ENCODE measurements around the gene KCNJ12. TPM values are rescaled to one million over a fixed set of nuclear protein-coding genes. Genes with fewer than 3 reads are reported as not detected.
"Not testable (repeated sequence)": the region's sequence is repeated elsewhere in the genome, so short reads cannot be mapped to it uniquely, and the experiment has no call there.

KCNJ12 gene
- total RNA-seq, 1 donor from 2014 or later, result 0.56 TPM

- not testable (repeated sequence) for H4K20me1 ChIP-seq (ENCODE audit: low read depth); H3K27me3 Mint-ChIP-seq (ENCODE audit: insufficient read depth, low read depth); H3K9me3 Mint-ChIP-seq; H3K4me3 ChIP-seq; H3K36me3 ChIP-seq; H3K27me3 ChIP-seq; H3K36me3 Mint-ChIP-seq; H2AFZ ChIP-seq (replicated peaks); H3K4me1 Mint-ChIP-seq; H3K9me3 ChIP-seq (ENCODE audit: low read depth); H3K4me2 ChIP-seq; H3K4me3 Mint-ChIP-seq; H3K27ac Mint-ChIP-seq; H3F3A ChIP-seq (ENCODE audit: low read depth); H3K4me1 ChIP-seq; H3K27ac ChIP-seq; DNase-seq (ENCODE audit: low spot score); H3K9ac ChIP-seq; H3K79me2 ChIP-seq (ENCODE audit: low read depth)
These were observed 52.7 kb downstream of the KCNJ12 start for GRCh38 chr17:21428752-21429424.

- not testable (repeated sequence) for H3K4me1 Mint-ChIP-seq; H3K4me1 ChIP-seq; H3F3A ChIP-seq (ENCODE audit: low read depth); H3K27ac Mint-ChIP-seq; H3K36me3 ChIP-seq; H3K79me2 ChIP-seq (ENCODE audit: low read depth); DNase-seq (ENCODE audit: low spot score); H3K9me3 ChIP-seq (ENCODE audit: low read depth); H4K20me1 ChIP-seq (ENCODE audit: low read depth); H3K4me3 Mint-ChIP-seq; H3K9me3 Mint-ChIP-seq; H3K27me3 Mint-ChIP-seq (ENCODE audit: insufficient read depth, low read depth); H3K9ac ChIP-seq; H3K27ac ChIP-seq; H2AFZ ChIP-seq (replicated peaks); H3K36me3 Mint-ChIP-seq; H3K4me3 ChIP-seq; H3K4me2 ChIP-seq
- H3K27me3 ChIP-seq, result peaks cover 12% of the 10 kb centered on the region
These were observed 53.9 kb downstream of the KCNJ12 start for GRCh38 chr17:21429921-21430628.

GRCh38 chr17:21433971-21434370, 57.8 kb downstream of the KCNJ12 start:
- H3K4me2 ChIP-seq; H2AFZ ChIP-seq (replicated peaks); H3F3A ChIP-seq (ENCODE audit: low read depth); H3K9ac ChIP-seq; H3K4me3 ChIP-seq; H3K4me1 ChIP-seq; H3K79me2 ChIP-seq (ENCODE audit: low read depth); H3K9me3 ChIP-seq (ENCODE audit: low read depth); H3K27ac ChIP-seq; H3K9me3 Mint-ChIP-seq; H3K27me3 Mint-ChIP-seq (ENCODE audit: insufficient read depth, low read depth); H3K36me3 Mint-ChIP-seq; H3K36me3 ChIP-seq; H4K20me1 ChIP-seq (ENCODE audit: low read depth); H3K4me3 Mint-ChIP-seq; DNase-seq (ENCODE audit: low spot score); H3K27ac Mint-ChIP-seq: not testable (repeated sequence)
- peaks cover 24% of the 10 kb centered on the region for H3K27me3 ChIP-seq
- H3K4me1 Mint-ChIP-seq, result peaks cover 14% of the 10 kb centered on the region

- H3K9me3 ChIP-seq (ENCODE audit: low read depth); H3K79me2 ChIP-seq (ENCODE audit: low read depth); H3K36me3 ChIP-seq; H3F3A ChIP-seq (ENCODE audit: low read depth); H2AFZ ChIP-seq (replicated peaks); H3K9me3 Mint-ChIP-seq; H3K27ac ChIP-seq; H3K4me3 Mint-ChIP-seq; H4K20me1 ChIP-seq (ENCODE audit: low read depth); H3K36me3 Mint-ChIP-seq; DNase-seq (ENCODE audit: low spot score); H3K4me1 ChIP-seq; H3K4me2 ChIP-seq; H3K27ac Mint-ChIP-seq; H3K9ac ChIP-seq; H3K27me3 Mint-ChIP-seq (ENCODE audit: insufficient read depth, low read depth); H3K4me3 ChIP-seq: not testable (repeated sequence)
- peaks cover 27% of the 10 kb centered on the region for H3K27me3 ChIP-seq
- H3K4me1 Mint-ChIP-seq, result peaks cover 14% of the 10 kb centered on the region
These were observed 58.8 kb downstream of the KCNJ12 start for GRCh38 chr17:21434976-21435375.

GRCh38 chr17:21436481-21436880, 60.3 kb downstream of the KCNJ12 start:
- not testable (repeated sequence) for H4K20me1 ChIP-seq (ENCODE audit: low read depth); H3K4me1 ChIP-seq; H3K4me2 ChIP-seq; H3K36me3 Mint-ChIP-seq; H3K27ac ChIP-seq; H2AFZ ChIP-seq (replicated peaks); H3K4me3 Mint-ChIP-seq; H3K4me3 ChIP-seq; H3K9ac ChIP-seq; H3K27me3 Mint-ChIP-seq (ENCODE audit: insufficient read depth, low read depth); H3K9me3 Mint-ChIP-seq; H3K79me2 ChIP-seq (ENCODE audit: low read depth); H3K36me3 ChIP-seq; H3F3A ChIP-seq (ENCODE audit: low read depth); DNase-seq (ENCODE audit: low spot score); H3K9me3 ChIP-seq (ENCODE audit: low read depth)
- H3K27me3 ChIP-seq, result peaks cover 35% of the 10 kb centered on the region
- peak overlapping the region; percentile 78 for H3K27ac Mint-ChIP-seq
- peaks cover 14% of the 10 kb centered on the region for H3K4me1 Mint-ChIP-seq

GRCh38 chr17:21436883-21437836, 61.0 kb downstream of the KCNJ12 start:
- peaks cover 14% of the 10 kb centered on the region for H3K4me1 Mint-ChIP-seq
- peaks cover 35% of the 10 kb centered on the region for H3K27me3 ChIP-seq
- not testable (repeated sequence) for H2AFZ ChIP-seq (replicated peaks); H3K9me3 ChIP-seq (ENCODE audit: low read depth); H3K27ac Mint-ChIP-seq; H3K4me3 Mint-ChIP-seq; H3K27me3 Mint-ChIP-seq (ENCODE audit: insufficient read depth, low read depth); H3K4me2 ChIP-seq; DNase-seq (ENCODE audit: low spot score); H3K4me1 ChIP-seq; H3F3A ChIP-seq (ENCODE audit: low read depth); H3K36me3 Mint-ChIP-seq; H3K79me2 ChIP-seq (ENCODE audit: low read depth); H3K4me3 ChIP-seq; H4K20me1 ChIP-seq (ENCODE audit: low read depth); H3K9me3 Mint-ChIP-seq; H3K9ac ChIP-seq; H3K27ac ChIP-seq; H3K36me3 ChIP-seq

GRCh38 chr17:21438316-21439014, 62.3 kb downstream of the KCNJ12 start:
- H3K9me3 Mint-ChIP-seq, H3K27ac Mint-ChIP-seq, H3K9ac ChIP-seq: not testable (repeated sequence)

More at GRCh38 chr17:21438316-21439014, 62.3 kb downstream of the KCNJ12 start:
- not testable (repeated sequence) for H3K27me3 Mint-ChIP-seq (ENCODE audit: insufficient read depth, low read depth); H4K20me1 ChIP-seq (ENCODE audit: low read depth); DNase-seq (ENCODE audit: low spot score); H3F3A ChIP-seq (ENCODE audit: low read depth); H3K4me3 Mint-ChIP-seq; H3K36me3 Mint-ChIP-seq; H2AFZ ChIP-seq (replicated peaks); H3K36me3 ChIP-seq; H3K27ac ChIP-seq; H3K79me2 ChIP-seq (ENCODE audit: low read depth); H3K4me2 ChIP-seq; H3K4me3 ChIP-seq; H3K4me1 ChIP-seq; H3K9me3 ChIP-seq (ENCODE audit: low read depth)
- H3K4me1 Mint-ChIP-seq, result peaks cover 14% of the 10 kb centered on the region
- H3K27me3 ChIP-seq, result peaks cover 35% of the 10 kb centered on the region
